Measurements from ENCODE around the gene RAB28. TPM values are rescaled to one million over a fixed set of nuclear protein-coding genes. Genes with fewer than 3 reads are reported as not detected.

RAB28 gene
- total RNA-seq, 1 donor from 2014 or later = 30.7 TPM

- H3K27ac Mint-ChIP-seq (ENCODE audit: unreplicated experiment) = no peak overlapping the region
- H3K9me3 Mint-ChIP-seq = no peaks in the 10 kb centered on the region
- DNase-seq (ENCODE audit: low read depth, low spot score) = no peak
- H3K27me3 Mint-ChIP-seq (ENCODE audit: low read depth) = no peaks in the 10 kb centered on the region
- peaks cover 6% of the 10 kb centered on the region for H3K4me1 Mint-ChIP-seq
- H3K4me3 Mint-ChIP-seq = no peak overlapping the region
- peaks cover 3% of the 10 kb centered on the region for H3K36me3 Mint-ChIP-seq (ENCODE audit: low read depth)
- no peak for TF ChIP-seq CTCF (conservative IDR thresholded peaks at IDR 0.05)
Measured at GRCh38 chr4:13476152-13476551, 8.0 kb downstream of the RAB28 start.

- TF ChIP-seq CTCF (conservative IDR thresholded peaks at IDR 0.05) = no peak
- Mint-ChIP-seq H3K27ac (ENCODE audit: unreplicated experiment) (no peak overlapping the region), H3K27me3 (ENCODE audit: low read depth) (no peaks in the 10 kb centered on the region), H3K4me1 (peaks cover 8% of the 10 kb centered on the region), H3K36me3 (ENCODE audit: low read depth) (peaks cover 12% of the 10 kb centered on the region), H3K4me3 (no peak overlapping the region), H3K9me3 (no peaks in the 10 kb centered on the region)
- no peak for DNase-seq (ENCODE audit: low read depth, low spot score)
Measured at GRCh38 chr4:13471400-13471799, 12.7 kb downstream of the RAB28 start.

GRCh38 chr4:13470379-13470778 lies 13.8 kb downstream of the RAB28 start:
- Mint-ChIP-seq H3K4me1 (peaks cover 8% of the 10 kb centered on the region), H3K27ac (ENCODE audit: unreplicated experiment) (no peak overlapping the region), H3K36me3 (ENCODE audit: low read depth) (peaks cover 20% of the 10 kb centered on the region), H3K9me3 (peaks cover 8% of the 10 kb centered on the region), H3K4me3 (no peak overlapping the region), H3K27me3 (ENCODE audit: low read depth) (no peaks in the 10 kb centered on the region)
- DNase-seq (ENCODE audit: low read depth, low spot score) = no peak
- TF ChIP-seq CTCF (conservative IDR thresholded peaks at IDR 0.05) = no peak

- no peak for TF ChIP-seq CTCF (conservative IDR thresholded peaks at IDR 0.05)
- Mint-ChIP-seq H3K27ac (ENCODE audit: unreplicated experiment) (no peak overlapping the region), H3K4me1 (peaks cover 8% of the 10 kb centered on the region), H3K36me3 (ENCODE audit: low read depth) (peaks cover 34% of the 10 kb centered on the region), H3K9me3 (peaks cover 8% of the 10 kb centered on the region), H3K4me3 (no peak overlapping the region), H3K27me3 (ENCODE audit: low read depth) (no peaks in the 10 kb centered on the region)
- DNase-seq (ENCODE audit: low read depth, low spot score) = no peak
Measured at GRCh38 chr4:13464973-13465372, 19.2 kb downstream of the RAB28 start.

- no peak overlapping the region for H3K27ac Mint-ChIP-seq (ENCODE audit: unreplicated experiment)
- H3K4me1 Mint-ChIP-seq = peaks cover 8% of the 10 kb centered on the region
- no peaks in the 10 kb centered on the region for H3K27me3 Mint-ChIP-seq (ENCODE audit: low read depth)
- no peak for DNase-seq (ENCODE audit: low read depth, low spot score)
- H3K36me3 Mint-ChIP-seq (ENCODE audit: low read depth) = peaks cover 34% of the 10 kb centered on the region
- no peak overlapping the region for H3K4me3 Mint-ChIP-seq
- H3K9me3 Mint-ChIP-seq = peaks cover 8% of the 10 kb centered on the region
- no peak for TF ChIP-seq CTCF (conservative IDR thresholded peaks at IDR 0.05)
Measured at GRCh38 chr4:13464543-13464942, 19.6 kb downstream of the RAB28 start.
